Measurements from ENCODE around the gene STK33. TPM values are rescaled to one million over a fixed set of nuclear protein-coding genes. Genes with fewer than 3 reads are reported as not detected.

Gene STK33
- total and polyA plus RNA-seq, 5 donors = 14.1 to 40.2 (median 26.4) TPM

Other genes with a start within 250 kb of the STK33 start
- 1 to 10 TPM; 2.0 to 3.6 (median 2.9) TPM for gene TRIM66, start 88.4 kb upstream of the STK33 start, total RNA-seq
- gene TRIM66, start 88.4 kb upstream of the STK33 start, polyA plus RNA-seq = 1.6 TPM
- 100 to 1,000 TPM; 519 to 805 (median 620) TPM for gene RPL27A, start 88.6 kb upstream of the STK33 start, total RNA-seq
- gene RPL27A, start 88.6 kb upstream of the STK33 start, polyA plus RNA-seq = 1,811 TPM

Data from right cardiac atrium (tissue), 5 donors.